GM19372 (cell line): ENCODE data around the gene GRM7.

Source experiments
- ATAC-seq: cut with Tn5 transposase; IDR thresholded peaks from one replicate; pipeline ENCODE4 v1.9.1; 2021; ENCODE audit warnings: mild to moderate bottlenecking, low read depth, moderate library complexity; ENCODE audit not compliant: unreplicated experiment

Gene GRM7

DNA sequence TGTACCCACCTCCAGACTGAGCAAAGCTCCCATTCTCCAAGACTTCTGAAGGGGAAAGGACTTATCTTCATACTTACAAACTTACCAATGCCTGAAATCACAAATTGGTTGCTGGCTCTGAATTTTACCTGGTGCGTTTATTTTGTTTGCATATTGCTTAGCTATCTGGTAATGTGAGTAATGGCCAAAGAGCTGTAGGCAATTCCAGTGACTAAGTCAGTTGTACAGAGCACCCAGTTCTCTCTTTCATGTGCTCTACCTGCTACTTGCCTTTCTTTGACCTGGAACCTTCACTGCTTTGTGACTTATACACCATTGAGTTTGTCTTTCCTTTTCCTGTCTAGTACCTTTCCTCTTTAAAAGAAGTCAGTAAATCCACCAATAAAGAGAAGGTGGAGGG is 884.8 kb downstream of the GRM7 start:
- ATAC-seq, result no peak

DNA sequence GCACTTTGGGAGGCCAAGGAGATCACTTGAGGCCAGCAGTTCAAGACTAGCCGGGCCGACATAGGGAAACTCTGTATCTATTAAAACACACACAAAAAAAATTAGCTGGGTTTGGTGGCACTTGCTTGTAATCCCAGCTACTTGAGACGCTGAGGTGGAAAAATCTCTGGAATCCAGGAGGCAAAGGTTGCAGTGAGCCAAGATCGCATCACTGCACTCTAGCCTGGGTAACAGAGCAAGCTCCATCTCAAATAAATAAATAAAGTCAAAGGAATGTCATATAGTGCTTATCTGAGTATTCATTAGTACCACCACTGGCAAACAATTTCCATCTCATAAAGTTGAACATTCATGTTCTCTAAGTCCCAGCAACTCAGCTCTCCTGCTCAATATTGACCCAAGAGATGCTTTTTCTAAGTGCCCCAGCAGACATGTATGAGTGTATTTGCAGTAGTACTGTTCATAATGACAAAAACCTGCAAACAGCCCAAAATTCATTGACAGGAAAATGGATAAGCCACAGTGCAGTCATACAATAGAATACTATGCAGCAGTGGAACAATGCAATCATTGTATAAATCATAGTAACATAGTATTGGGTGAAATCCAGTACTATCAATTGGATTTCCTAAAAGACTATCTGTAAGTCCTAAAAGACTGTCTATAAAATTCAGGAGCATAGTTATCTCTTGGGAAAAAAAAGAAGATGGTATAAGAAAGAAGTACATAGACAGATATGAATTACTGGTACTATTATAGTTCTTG is 889.2 kb downstream of the GRM7 start:
- ATAC-seq, result no peak

DNA sequence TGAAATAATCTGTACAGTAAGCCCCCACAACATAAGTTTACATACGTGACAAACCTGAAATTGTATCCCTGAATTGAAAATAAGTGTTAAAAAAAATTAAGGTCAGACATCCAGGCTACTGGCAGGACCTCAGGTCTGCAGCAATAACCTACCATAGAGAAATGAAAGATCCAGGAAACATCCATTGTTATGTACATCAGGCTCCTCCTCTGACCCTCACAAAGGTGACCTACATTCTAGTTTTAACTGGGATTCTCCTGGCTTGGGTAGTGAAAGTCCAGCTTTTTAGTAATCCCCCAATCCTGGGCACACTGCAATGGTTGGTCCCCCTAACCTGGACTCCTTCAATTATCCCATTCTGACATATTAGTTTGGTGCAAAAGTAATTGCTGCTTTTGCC is 891.1 kb downstream of the GRM7 start:
- ATAC-seq, result no peak

DNA sequence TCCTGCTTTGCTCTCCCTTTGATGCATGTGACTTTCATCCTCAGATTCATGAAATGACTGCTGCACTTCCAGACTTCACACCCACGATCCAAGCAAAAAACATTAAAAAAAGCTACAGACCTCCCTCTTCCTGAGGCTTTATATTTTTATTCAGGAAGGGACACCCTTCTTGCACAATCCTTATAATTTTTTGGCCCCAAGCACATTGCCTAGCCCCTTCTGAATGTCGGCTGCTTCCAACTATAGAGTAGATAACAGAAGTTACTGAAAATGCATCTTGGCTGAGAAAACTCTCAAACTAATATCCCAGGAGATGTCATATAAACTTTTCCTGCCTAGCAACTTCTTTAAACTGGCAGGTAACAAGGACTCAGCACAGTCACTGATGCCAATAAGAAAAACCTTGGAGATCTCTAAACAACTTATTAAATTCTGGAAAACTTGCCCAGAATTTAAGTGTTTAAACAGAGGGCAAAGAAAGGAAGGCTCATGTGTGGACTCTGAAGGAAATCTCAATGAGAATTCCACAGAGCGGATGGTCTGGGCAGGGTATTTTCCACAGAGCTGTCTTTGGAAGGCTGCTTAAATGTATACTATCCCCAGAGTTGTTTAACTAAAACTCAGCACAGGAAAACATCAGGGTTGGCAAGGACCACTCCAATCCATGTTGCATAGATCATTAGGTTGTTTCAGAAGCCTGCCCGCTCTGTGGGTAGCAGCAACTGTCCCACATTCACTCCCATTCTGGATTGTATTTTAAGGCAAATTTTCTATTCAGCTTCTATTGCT is 893.9 kb downstream of the GRM7 start:
- ATAC-seq, result no peak

DNA sequence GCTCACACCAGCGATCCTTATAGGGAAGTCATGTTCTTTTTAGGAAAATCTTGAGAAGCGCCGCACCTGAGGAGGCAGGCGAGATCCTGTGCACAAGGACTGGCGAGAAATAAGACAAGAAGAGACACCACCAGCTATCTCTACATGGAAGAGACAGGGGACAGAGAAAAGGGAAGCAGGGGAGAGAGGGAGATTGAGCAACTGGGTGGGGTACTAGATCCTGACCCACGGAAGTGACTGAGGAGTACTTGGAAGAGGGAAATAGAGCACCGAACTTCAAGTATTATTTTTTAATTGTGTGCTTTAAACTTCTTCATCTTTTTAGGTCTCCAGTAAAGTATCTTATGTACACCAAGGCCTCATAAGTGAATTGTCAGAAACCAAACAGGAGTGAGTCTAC is 898.7 kb downstream of the GRM7 start:
- no peak for ATAC-seq

DNA sequence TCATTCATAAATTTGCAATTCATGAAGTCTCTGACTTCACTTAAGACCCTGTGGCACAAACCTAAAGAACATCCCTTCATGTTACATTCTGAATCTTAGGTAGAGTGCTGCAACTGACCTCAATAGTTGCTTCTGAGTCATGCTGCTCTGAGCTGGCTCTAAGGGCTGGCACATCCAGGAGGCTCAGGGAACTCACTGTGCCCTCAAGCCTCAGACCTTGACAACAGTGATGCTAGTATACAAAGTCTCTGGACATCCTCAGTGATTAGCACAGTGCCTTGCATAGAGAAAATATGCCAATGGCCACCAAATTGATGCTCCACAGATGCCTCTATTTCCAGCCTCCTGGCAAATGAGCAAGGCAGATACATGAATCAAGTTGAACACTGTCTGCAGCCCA is 899.8 kb downstream of the GRM7 start:
- no peak for ATAC-seq

DNA sequence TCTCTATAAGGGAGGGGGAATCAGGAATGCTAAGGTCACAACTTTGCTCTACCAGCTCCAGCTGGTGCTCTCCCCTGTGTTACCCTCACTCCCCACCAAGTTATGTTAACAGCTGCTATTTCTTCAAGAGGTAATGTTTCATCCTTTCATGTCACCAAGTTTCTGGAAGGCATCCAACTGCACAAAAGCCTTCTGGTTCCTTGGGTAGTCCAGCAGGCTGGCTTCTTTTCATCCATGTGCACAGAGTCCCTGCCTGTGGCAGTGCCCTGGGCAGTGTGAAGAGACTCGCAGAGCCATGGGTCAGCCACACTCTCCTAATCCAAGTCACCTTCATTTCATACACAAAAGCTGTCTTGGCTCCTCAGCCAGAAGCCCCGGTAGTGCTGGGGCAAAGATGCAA is 903.2 kb downstream of the GRM7 start:
- ATAC-seq, result no peak

DNA sequence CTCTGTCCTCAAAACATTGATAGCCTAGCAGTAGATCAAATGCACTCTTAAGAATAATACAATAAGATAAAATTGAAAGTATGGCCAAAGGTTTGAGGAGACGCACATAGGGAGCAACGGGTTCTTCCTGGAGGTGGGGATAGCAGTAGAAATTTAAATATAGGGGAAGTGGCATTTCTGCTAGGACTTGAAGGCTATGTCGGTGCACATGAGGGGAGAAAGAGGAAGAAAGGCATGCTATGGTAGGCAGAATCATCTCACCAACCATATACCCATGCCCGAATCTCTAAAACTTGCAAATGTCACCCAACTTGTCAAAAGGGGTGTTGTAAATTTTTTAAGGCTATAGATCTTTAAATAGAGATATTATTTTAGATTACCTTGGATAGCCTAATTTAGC is 905.6 kb downstream of the GRM7 start:
- no peak for ATAC-seq

DNA sequence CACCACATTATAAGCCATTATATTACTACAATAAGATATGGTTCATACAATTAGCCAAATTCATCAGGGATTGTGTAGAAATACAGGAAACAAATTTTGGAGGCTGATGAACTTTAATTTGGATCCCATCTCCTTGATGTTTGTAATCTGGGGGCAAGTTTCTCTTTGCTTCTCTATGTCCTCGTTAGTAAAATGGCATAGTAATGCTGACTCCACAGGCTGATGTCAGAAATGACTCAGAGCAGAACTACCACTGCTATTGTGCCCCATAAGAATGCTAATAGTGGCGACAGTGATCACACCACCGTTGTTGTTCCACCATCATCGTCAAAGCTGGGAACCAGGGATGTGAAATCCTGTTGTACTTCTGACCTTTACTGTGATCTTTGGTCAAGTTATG is 918.4 kb downstream of the GRM7 start:
- no peak for ATAC-seq

DNA sequence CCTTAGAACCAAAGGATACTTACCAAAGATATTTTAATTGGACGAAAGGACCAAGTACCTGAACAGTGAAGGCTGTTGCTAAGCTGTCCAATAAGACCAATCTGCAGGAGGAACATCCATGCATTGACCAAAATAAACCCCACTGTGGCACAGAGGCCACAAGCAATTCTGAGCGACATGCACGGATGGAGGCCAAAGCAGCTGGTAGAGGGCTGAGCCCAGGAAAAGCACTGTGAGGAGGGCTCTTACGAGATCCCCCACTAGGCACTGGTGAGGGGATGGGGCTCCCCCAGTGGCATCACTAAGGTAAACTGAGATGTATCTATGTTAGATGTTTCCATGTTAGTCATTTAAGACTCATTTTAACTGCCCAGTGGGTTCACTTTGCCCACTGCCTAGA is 920.5 kb downstream of the GRM7 start:
- no peak for ATAC-seq

DNA sequence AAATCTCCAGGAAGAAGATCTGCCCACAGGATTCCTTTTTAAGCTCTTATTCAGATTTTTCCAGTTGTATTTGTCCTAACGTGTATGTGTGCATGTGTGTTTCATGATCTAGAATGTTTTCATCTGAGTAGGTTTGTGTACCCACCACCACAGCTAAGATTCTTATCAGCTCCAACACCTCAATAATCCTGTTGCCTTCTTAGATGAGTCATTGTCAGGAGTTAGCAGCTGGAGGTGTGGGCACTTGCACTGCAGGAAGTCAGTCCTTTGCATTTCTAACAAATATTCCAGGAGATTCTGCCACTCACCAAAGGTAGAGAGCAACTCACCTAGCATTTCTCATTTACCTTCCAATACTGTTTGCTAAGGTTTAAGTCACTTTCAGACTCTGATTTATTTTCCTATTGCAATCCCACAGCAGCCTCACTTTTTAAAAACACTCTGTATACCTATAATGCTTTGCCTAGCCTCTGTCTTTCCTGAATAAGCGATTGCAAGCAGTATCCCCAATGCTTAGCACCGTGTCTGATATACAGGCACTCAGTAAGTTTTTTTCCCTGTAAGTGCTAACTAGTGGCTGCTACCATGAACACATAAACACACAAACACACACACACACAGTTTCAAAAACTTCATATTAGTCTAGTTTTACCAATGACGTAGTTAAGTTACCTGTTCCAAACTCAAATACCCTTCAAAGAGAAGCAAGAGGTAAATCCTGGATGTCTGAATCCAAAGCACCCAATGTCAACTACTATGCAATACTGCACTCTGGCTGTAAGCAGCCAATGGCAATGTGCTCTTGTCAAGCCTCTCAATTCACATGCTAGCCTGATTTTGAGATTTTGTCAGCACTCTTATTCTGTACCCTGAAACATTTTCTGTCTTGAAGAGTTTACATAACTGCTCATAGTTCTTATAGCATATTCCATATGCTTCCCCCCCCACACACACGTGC is 927.2 kb downstream of the GRM7 start:
- ATAC-seq, result no peak

DNA sequence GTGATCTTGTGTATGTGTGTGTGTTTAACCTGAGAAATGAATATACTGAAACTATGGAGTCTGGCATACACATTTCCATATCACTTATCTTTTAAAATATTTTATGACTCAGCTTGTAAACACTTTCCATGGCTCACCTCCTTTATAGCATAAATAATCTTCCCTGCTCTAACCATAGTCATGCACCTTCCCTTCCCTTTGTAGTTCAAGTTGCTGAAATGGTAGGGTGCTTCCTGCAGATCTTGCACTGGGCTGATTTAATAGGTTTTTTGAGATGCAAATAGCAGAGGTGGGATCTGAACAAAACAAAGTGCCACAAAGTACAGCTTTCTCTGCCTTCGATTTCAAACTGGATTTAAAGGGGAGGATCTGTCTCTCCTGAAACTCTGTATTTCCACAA is 928.0 kb downstream of the GRM7 start:
- no peak for ATAC-seq

DNA sequence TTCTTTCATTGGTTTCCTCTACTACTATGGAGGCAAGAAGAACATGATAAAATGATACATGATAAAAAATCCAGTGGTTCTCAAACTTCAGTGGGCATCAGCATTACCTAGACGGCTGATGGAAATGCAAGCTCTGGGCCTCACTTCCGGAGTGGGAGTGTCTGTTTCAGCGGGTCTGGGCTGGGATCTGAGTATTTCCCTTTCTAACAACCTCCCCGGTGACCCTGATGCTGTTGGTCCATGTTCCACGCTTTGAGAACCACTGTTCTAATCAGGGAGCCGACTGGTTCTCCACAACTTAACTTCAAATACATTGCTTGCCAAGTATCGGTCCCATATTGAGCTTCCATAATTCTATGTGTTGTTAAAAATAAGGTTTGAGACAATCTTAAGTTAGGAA is 928.4 kb downstream of the GRM7 start:
- ATAC-seq, result no peak

DNA sequence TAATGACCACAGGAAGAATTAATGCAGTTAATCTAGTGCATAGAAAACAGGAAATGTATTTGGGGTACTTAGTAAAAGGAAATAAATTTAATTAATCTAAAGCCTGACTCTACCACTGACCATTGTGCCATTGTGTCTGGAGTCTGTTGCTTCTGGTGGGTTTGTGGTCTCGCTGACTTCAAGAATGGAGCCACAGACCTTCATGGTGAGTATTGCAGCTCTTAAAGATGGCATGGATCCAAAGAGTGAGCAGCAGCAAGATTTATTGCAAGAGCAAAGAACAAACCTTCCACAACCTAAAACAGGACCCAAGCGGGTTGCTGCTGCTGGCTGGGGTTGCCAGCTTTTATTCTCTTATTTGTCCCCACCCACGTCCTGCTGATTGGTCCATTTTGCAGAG is 929.2 kb downstream of the GRM7 start:
- ATAC-seq, result no peak
